NCI-H2196 (cell line): ENCODE results near the gene NCLN.
"Not testable (repeated sequence)": the region's sequence is repeated elsewhere in the genome, so short reads cannot be mapped to it uniquely, and the experiment has no call there.

Source experiments
- DNase-seq: peaks from one replicate; lab custom pipeline; 2025; ENCODE audit not compliant: unreplicated experiment; lab: John Stamatoyannopoulos, UW

NCLN gene

GRCh38 chr19:3222709-3223108, 37.0 kb downstream of the NCLN start:
- DNase-seq: no peak

DNA sequence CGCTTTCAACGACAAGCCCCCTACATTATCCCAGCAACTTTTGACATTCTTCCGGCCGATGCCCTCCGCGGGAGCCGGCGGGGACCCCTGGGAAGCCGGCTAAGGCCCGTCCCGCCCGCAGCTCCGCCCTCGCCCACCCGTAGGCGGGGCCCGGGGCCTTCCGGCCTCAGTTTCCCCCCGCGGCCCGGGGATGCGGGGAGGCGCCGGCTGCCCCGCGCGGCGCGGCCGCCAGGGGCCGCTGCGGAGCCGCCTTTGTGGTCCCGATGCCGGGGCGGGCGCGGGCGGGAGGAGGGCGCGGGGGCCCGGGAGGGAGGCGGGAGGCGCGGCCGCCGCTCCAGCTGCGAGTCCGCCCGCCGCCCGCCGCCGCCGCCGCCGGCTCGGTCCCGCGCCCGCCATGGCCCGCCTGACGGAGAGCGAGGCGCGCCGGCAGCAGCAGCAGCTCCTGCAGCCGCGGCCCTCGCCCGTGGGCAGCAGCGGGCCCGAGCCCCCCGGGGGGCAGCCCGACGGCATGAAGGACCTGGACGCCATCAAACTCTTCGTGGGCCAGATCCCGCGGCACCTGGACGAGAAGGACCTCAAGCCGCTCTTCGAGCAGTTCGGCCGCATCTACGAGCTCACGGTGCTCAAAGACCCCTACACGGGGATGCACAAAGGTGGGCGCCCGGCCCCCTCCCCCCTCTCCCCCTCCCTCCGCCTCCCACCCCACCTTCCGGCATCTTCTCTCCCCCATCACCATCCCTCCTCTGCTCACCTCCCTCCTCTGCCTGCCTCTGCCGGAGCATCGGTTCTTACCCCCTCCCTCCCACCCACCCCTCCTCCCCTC, 38.8 kb downstream of the NCLN start, which contains the start of gene CELF5:
Gene CELF5, plus strand, starts transcription at position 316 of the 823 bp plus-strand sequence. Its CDS starts 79 bp downstream, at position 395.
- DNase-seq: peak; percentile 79

DNA sequence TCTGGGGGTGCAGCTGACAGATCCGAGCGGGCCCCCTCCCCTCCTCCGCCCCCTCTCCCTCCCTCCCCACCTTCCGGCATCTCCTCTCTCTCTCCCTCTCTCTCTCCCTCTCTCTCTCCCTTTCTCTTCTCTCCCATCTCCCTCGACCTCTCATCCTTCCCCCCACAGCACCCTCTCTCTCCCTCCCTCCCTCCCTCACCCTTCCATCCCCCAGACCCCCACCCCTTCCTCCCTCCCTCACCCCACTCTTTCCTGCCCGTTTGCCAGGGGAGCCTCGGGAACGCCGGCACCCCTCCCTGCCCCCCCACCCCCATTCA, 39.4 kb downstream of the NCLN start:
- no peak for DNase-seq

DNA sequence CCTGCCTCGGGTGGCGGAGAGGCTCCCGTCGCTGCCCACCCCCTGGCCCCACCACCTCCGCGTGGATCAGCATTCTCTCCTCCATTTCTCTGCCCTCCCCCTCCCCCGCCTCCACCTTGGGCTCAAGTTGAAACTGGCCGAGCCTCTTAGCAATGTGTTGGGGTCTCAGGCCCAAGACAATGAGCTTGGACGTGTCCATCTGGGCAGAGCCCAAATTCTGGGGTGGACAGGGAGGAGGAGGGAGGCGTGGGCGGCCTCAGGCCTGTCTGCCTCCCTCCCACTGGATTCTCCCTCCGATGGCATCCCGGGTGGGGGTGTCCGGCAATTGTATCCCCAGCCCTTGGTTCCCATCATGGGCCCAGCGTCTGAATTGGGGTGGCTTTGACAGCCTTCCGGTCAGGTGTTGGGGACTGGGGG, 40.0 kb downstream of the NCLN start:
- DNase-seq: no peak

GRCh38 chr19:3227054-3227626, 41.4 kb downstream of the NCLN start:
- DNase-seq: no peak

DNA sequence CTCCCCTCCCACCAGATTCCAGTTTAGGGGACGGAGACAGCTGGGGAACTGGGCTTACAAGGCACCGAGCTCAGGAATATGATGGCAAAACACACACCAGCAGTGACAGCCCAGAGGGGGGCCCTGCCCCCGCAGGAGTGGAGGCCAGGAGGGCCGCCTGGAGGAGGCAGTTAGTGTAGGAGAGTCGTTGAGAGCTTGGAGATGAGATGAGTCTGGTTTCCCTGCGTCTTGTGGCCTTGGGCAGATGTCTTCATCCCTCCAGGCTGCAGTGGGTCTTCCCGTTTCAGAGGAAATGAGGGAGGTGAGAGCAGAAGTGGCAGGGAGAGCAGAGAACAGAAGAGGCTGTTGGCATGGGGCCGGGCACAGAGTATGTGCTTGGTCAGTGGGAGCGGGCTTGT, 43.6 kb downstream of the NCLN start:
- no peak for DNase-seq

- no peak for DNase-seq
Observed at GRCh38 chr19:3229888-3230496, 44.3 kb downstream of the NCLN start.

GRCh38 chr19:3231288-3231687, 45.6 kb downstream of the NCLN start:
- DNase-seq: no peak

GRCh38 chr19:3233116-3233515, 47.4 kb downstream of the NCLN start:
- DNase-seq: no peak

- no peak for DNase-seq
Observed at GRCh38 chr19:3233831-3234230, 48.1 kb downstream of the NCLN start.

DNA sequence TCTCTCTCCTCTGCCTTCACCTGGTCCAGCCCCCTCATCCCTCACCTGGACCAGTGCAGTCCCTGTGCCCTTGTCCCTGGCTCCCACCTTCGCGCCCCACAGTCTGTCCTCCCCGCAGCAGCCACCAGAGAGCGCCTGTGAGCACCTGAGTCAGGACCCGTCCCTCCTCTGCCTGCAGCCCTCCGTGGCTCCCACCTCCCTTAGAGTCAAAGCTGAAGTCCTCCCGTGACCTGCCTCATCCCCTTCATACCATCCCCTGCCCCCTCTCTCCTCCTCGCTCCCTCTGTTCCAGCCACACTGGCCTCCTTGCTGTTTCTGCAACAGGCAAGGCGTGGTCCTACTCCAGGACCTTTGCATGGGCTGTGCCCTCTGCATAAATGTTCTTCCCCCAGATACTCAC, 49.1 kb downstream of the NCLN start:
- DNase-seq: no peak

DNA sequence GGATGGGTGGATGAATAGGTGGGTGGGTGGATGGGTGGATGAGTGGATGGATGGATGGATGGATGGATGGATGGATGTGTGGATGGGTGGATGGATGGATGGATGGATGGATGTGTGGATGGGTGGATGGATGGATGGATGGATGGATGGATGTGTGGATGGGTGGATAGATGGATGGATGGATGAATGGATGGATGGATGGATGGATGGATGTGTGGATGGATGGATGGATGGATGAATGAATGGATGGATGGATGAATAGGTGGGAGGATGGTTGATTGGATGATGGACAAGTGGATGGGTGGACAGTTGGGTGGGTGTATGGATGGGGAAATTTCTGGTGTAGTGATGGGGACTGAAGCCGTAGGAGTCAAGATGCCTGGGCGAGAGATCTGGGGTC, 49.9 kb downstream of the NCLN start:
- not testable (repeated sequence) for DNase-seq

DNA sequence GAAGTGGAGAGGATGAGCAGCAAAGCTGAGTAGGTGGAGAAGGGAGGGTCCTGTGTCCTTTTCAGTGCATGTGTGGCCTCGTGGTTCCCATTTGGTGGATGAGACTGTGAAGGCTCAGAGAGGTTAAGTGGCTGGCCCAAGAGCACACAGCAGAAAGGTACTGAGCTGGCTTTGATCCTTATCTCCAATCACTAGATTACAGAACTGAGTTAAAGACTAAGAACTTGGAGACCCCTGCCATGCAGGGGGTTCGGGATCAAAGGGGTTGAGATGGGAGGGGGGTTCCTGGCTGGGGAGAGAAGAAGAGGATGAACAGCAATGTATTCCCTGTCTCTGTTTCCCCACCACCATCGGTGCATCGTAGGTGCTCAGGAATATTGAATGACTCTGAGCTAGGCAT, 50.5 kb downstream of the NCLN start:
- DNase-seq: no peak

DNA sequence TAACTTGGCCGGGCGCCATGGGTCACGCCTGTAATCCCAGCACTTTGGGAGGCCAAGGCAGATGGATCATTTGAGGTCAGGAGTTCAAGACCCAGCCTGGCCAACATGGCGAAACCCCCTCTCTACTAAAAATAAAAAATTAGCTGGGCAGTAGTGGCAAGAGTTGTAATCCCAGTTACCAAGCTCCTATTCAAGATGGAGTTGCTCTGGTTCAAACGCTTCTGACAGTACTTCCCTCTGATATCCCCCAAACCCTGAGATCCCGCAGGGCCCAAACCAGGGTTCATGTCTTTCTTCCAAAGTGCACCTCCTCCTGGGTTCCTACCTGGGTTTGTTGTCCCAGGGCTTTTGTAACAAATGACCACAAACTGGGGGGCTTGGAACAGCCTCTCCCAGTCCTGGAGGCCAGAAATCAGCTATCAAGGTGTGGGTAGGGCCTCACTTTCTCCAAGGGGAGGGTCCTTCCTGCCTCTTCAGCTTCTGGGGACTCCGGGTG, 52.4 kb downstream of the NCLN start:
- DNase-seq: no peak

DNA sequence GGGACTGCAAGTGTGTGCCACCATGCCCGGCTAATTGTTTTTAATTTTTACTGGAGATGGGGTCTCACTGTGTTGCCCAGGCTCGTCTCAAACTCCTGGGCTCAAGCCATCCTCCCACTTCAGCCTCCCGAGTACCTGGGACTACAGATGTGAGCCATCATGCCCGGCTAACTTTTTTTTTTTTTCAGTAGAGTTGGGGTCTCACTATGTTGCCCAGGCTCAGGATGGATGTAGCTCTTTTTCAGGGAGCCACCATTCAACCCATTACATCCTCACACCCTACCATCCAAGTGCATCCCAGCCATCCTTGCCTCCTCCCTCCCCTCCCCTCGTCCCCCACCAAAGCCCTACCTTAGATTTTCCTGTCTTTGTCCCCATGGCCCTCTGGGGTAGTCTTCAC, 53.6 kb downstream of the NCLN start:
- no peak for DNase-seq

DNA sequence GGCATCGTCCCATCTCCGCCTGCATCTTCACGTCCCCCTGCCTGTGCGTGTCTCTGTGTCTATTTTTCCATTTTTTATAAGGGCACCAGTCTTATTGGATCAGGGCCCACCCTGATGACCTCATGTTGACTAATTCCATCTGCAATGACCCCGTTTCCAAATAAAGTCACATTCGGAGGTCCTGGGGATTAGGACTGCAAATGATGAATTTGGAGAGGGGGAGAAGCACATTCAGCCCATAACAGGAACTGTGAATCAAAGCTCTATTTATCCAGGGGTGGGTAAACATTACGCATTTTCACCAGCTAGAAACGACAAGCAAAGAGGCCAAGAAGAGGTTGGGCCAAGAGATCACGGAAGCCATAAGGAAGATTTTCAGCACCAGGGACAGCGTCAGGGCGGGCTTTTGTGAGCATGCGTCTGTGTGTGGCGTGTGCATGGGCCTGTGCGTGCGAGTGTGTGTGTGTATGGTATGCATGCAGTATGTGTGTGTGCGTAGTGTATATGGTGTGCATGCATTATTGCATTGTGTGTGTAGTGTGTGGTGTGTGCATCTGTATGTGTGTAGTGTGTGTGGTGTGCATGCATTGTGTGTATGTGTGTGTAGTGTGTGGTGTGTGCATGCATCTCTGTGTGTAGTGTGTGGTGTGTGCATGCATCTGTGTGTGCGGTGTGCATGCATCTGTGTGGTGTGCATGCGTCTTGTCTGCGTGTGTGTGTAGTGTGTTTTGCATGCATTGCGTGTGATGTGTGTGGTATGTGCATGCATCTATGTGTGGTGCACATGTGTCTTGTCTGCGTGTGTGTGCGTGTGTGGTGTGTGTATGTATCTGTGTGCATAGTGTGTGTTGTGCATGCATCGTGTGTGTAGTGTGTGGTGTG, 58.3 kb downstream of the NCLN start:
- no peak for DNase-seq

GRCh38 chr19:3245050-3245449, 59.3 kb downstream of the NCLN start:
- no peak for DNase-seq

DNA sequence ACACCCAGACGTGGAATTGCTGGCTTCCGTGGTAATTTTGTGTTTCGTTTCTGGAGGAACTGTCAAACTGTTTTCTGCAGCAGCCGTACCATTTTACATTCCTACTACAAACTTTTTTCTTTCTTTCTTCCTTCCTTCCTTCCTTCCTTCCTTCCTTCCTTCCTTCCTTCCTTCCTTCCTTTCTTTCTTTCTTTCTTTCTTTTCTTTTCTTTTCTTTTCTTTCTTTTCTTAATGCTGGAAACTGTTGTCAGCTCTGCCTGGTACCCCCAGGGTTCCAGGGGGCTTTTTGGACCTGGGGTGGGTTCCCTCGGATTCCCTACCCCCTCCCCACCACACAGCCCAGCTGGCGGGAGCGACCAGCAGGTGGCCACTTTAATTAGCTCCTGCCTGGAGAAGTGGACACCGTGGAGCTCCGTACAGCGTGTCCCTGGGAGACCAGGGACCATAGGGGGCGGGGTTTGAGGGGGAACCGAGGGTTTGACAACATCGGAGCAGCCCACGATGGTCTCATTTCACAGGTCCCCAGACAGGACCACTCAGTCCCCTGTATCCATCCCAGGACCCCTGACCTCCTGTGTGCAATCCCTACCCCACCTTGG, 63.1 kb downstream of the NCLN start:
- DNase-seq: no peak

DNA sequence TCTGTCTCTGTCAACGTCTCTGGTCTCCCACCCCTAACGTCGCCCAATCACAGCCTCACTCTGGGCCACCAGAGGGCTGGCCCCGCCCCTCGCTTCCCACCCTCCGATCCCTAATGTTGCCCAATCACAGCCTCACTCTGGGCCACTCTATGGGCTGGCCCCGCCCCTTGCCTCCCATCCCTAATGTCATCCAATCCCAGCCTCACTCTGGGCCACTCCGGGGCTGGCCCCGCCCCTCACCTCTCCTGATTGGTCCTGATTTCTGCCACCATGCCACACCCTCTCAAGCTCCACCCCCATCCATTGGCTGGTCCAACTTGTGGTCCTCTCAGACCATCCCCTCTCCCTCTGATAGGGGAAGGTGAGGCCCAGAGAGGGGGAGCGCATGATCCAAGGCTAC, 63.7 kb downstream of the NCLN start:
- DNase-seq: no peak

DNA sequence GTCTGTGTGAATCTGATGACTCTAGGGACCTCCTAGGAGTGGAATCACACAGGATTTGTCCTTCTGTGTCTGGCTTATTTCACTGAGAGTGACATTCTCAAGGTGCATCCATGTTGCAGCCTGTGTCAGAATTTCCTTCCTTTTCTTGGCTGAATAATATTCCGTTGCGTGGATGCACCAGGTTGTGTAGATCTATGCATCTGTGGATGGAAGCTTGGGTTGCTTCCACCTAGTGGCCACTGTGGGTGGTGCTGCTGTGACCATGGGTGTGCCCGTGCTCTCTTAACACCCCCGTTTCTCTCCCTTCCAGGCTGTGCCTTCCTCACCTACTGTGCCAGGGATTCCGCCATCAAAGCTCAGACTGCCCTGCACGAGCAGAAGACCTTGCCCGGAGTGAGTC, 64.9 kb downstream of the NCLN start:
- DNase-seq: no peak

GRCh38 chr19:3251229-3251628, 65.5 kb downstream of the NCLN start:
- DNase-seq: no peak
